Panc1 (cell line): Measurements from ENCODE around the gene AOAH. TPM values are rescaled to one million over a fixed set of nuclear protein-coding genes. Genes with fewer than 3 reads are reported as not detected.
A peak's percentile ranks its signal among the peaks of the same experiment; 100 is the strongest.

Source experiments
- ATAC-seq: fragments of 200-7000 bp; cut with Tn5 transposase; 2 replicates; pipeline ENCODE4 v1.9.1; 2020; ENCODE audit warnings: mild to moderate bottlenecking, moderate library complexity
- BruUV-seq: library from RNA; stranded (reverse); fragments of 400-500 nt; replicated peaks from 2 replicates; lab custom pipeline; 2021; lab: Mats Ljungman, UMichigan
- CTCF ChIA-PET: fragments of 300-600 bp; sonication (Branson Sonifier 250); formaldehyde crosslinking; loops from one replicate; lab custom pipeline; 2022; ENCODE audit warnings: antibody characterized with exemption; lab: Charles Lee
- POLR2A ChIA-PET: fragments of 300-600 bp; sonication (Branson Sonifier 250); formaldehyde crosslinking; loops from one replicate; lab custom pipeline; 2022; ENCODE audit warnings: antibody characterized with exemption; lab: Charles Lee
- DNase-seq: peaks from one replicate; pipeline ENCODE4 v3.0.0-alpha.2; 2010; ENCODE audit warnings: low read depth, low spot score
- H3K27ac ChIP-seq: 2 replicates; pipeline ENCODE4 v1.5.1; 2011; ENCODE audit warnings: mild to moderate bottlenecking, low read length, inconsistent platforms
- H3K27me3 ChIP-seq: fragments of 200-500 bp; sonication (Bioruptor generic); 2 replicates; pipeline ENCODE4 v1.6.0; 2014; ENCODE audit warnings: low read length, inconsistent platforms; ENCODE audit not compliant: control insufficient read depth, insufficient read depth
- H3K36me3 ChIP-seq: fragments of 200-500 bp; sonication (Bioruptor generic); 2 replicates; pipeline ENCODE4 v1.5.1; 2014; ENCODE audit warnings: inconsistent platforms, mild to moderate bottlenecking, low read length, moderate library complexity; ENCODE audit not compliant: control insufficient read depth, insufficient read depth
- H3K4me1 ChIP-seq: 2 replicates; pipeline ENCODE4 v1.5.1; 2011; ENCODE audit warnings: inconsistent platforms, mild to moderate bottlenecking, low read length, moderate library complexity; ENCODE audit not compliant: control insufficient read depth, insufficient read depth
- H3K4me3 ChIP-seq, 2 experiments: 2 replicates each; pipeline ENCODE4 v1.5.1; 2011 to 2012; ENCODE audit warnings: low read depth in 2 of 2, low read length in 2 of 2, mild to moderate bottlenecking in 2 of 2, inconsistent platforms in 1 of 2, moderate library complexity in 1 of 2
- H3K9me3 ChIP-seq: fragments of 200-500 bp; sonication (Bioruptor generic); 2 replicates; pipeline ENCODE4 v1.5.1; 2014; ENCODE audit warnings: low read depth, mild to moderate bottlenecking, inconsistent platforms, low read length, moderate library complexity; ENCODE audit not compliant: control insufficient read depth, insufficient read depth
- CTCF ChIP-seq: fragments of 450-650 bp; IDR thresholded peaks from 2 replicates; pipeline ENCODE4 v1.5.1; 2017; ENCODE audit warnings: mild to moderate bottlenecking
- POLR2AphosphoS5 ChIP-seq: IDR thresholded peaks from 2 replicates; pipeline ENCODE4 v1.6.1; 2012; ENCODE audit warnings: mild to moderate bottlenecking, low read depth, low read length, moderate library complexity
- REST ChIP-seq, 2 experiments: IDR thresholded peaks; 2 replicates each; pipeline ENCODE4 v1.6.1; 2011 to 2012; ENCODE audit warnings: low read depth in 2 of 2, control low read depth in 1 of 2, low read length in 1 of 2, mild to moderate bottlenecking in 1 of 2, moderate library complexity in 1 of 2; ENCODE audit not compliant: insufficient read depth in 1 of 2
- SIN3A ChIP-seq: IDR thresholded peaks from 2 replicates; pipeline ENCODE4 v1.6.1; 2012; ENCODE audit warnings: low read depth, mild to moderate bottlenecking, low read length, moderate library complexity, borderline replicate concordance; ENCODE audit not compliant: insufficient read depth
- TCF7L2 ChIP-seq: IDR thresholded peaks from 2 replicates; pipeline ENCODE4 v1.6.1; 2011; ENCODE audit warnings: mild to moderate bottlenecking, low read depth, low read length, inconsistent platforms
- in situ Hi-C: cut with HindIII; loops from 2 replicates; pipeline ENCODE4 v1.10.0; 2016; ENCODE audit warnings: low sequenced_read_pairs, low pct_unique_long_range_greater_than_20kb
- intact Hi-C: fragments of 100-400 bp; cut with micrococcal nuclease; formaldehyde crosslinking; loops from one replicate; pipeline ENCODE4 v1.10.0; 2022; ENCODE audit not compliant: unreplicated experiment
- total RNA-seq: library from RNA; stranded (reverse); gene quantifications from one replicate; pipeline ENCODE4 v1.2.1, GENCODE V29; 2021; ENCODE audit not compliant: unreplicated experiment

Gene AOAH
- total RNA-seq, 1 experiment from 2014 or later: 0.31 TPM

GRCh38 chr7:36605261-36606051 is 118.8 kb downstream of the AOAH start:
- peak; percentile 56; the same call in 1 of the 2 replicates for ATAC-seq
- H3K27me3 ChIP-seq: no peaks in the 10 kb centered on the region
- H3K27ac ChIP-seq: peak overlapping the region; percentile 25; the same call in 1 of the 2 replicates
- no peaks in the 10 kb centered on the region for H3K36me3 ChIP-seq
- intact Hi-C loops (no loop called here), in situ Hi-C loops (no loop called here)
- TF ChIP-seq REST (IDR thresholded peaks at IDR 0.05; ENCODE audit: insufficient read depth in 1 of 2, low read depth in 2 of 2, low read length in 1 of 2) (no peak), TCF7L2 (no peak), SIN3A (no peak), CTCF (no peak), POLR2AphosphoS5 (no peak)
- DNase-seq: no peak
- peaks cover 14% of the 10 kb centered on the region; the same call in 1 of the 2 replicates for H3K4me1 ChIP-seq
- H3K9me3 ChIP-seq: peaks cover 5% of the 10 kb centered on the region; the same call in 1 of the 2 replicates
- CTCF ChIA-PET: interaction anchor here (0.7 kb wide), 1 partner anchor 43 kb away, joined by 3 read pairs; no protein-coding TSS in a partner anchor
- POLR2A ChIA-PET: no interaction called here
- no TSS peak for BruUV-seq
- no peak overlapping the region for H3K4me3 ChIP-seq

GRCh38 chr7:36604806-36605205 is 119.5 kb downstream of the AOAH start:
- Histone ChIP-seq H3K27me3 (no peaks in the 10 kb centered on the region), H3K9me3 (peaks cover 5% of the 10 kb centered on the region; the same call in 1 of the 2 replicates), H3K27ac (no peak overlapping the region), H3K4me1 (peaks cover 14% of the 10 kb centered on the region; the same call in 1 of the 2 replicates), H3K4me3 (no peak overlapping the region), H3K36me3 (no peaks in the 10 kb centered on the region)
- ChIA-PET POLR2A (no interaction called here), CTCF (interaction anchor here (0.7 kb wide), 1 partner anchor 44 kb away, joined by 3 read pairs; no protein-coding TSS in a partner anchor)
- intact Hi-C loops: no loop called here
- ATAC-seq (peak; percentile 3; the same call in 1 of the 2 replicates), DNase-seq (no peak)
- in situ Hi-C loops: no loop called here
- no peak for TF ChIP-seq SIN3A
- TF ChIP-seq TCF7L2: no peak
- TF ChIP-seq POLR2AphosphoS5: no peak
- TF ChIP-seq CTCF: no peak
- TF ChIP-seq REST (IDR thresholded peaks at IDR 0.05; ENCODE audit: insufficient read depth in 1 of 2, low read depth in 2 of 2, low read length in 1 of 2): no peak
- no TSS peak for BruUV-seq
